ENCODE data around the gene SLC35B2. TPM values are rescaled to one million over a fixed set of nuclear protein-coding genes. Genes with fewer than 3 reads are reported as not detected.
A peak's percentile ranks its signal among the peaks of the same experiment; 100 is the strongest.

SLC35B2 gene
- total RNA-seq, 1 experiment from 2014 or later = 105 TPM

- ATAC-seq (0 out of 2 replicates have a peak, but pooled peaks have one; percentile 4), DNase-seq (ENCODE audit: low read depth, low spot score) (no peak)
- CTCF ChIA-PET = interaction anchor here (0.6 to 1.4 kb wide), 5 partner anchors 9 to 125 kb away, joined by 3 to 18 read pairs (median 4); partner anchors contain the start of gene TMEM151B
- H3K9me3 ChIP-seq (ENCODE audit: control insufficient read depth, insufficient read depth, low read depth, low read length) = no peaks in the 10 kb centered on the region
- BruUV-seq (replicated peaks) = no TSS peak
- no peak overlapping the region for H3K4me3 ChIP-seq (ENCODE audit: low read depth in 2 of 2, low read length in 2 of 2)
- TF ChIP-seq, protein P1, sequence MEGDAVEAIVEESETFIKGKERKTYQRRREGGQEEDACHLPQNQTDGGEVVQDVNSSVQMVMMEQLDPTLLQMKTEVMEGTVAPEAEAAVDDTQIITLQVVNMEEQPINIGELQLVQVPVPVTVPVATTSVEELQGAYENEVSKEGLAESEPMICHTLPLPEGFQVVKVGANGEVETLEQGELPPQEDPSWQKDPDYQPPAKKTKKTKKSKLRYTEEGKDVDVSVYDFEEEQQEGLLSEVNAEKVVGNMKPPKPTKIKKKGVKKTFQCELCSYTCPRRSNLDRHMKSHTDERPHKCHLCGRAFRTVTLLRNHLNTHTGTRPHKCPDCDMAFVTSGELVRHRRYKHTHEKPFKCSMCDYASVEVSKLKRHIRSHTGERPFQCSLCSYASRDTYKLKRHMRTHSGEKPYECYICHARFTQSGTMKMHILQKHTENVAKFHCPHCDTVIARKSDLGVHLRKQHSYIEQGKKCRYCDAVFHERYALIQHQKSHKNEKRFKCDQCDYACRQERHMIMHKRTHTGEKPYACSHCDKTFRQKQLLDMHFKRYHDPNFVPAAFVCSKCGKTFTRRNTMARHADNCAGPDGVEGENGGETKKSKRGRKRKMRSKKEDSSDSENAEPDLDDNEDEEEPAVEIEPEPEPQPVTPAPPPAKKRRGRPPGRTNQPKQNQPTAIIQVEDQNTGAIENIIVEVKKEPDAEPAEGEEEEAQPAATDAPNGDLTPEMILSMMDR (IDR thresholded peaks at IDR 0.05) = no peak
- TF ChIP-seq SIN3A (IDR thresholded peaks at IDR 0.05; ENCODE audit: borderline replicate concordance, insufficient read depth, low read depth, low read length) (no peak), POLR2AphosphoS5 (IDR thresholded peaks at IDR 0.05; ENCODE audit: low read depth, low read length) (no peak), REST (IDR thresholded peaks at IDR 0.05; ENCODE audit: insufficient read depth in 1 of 2, low read depth in 2 of 2, low read length in 1 of 2) (no peak), TCF7L2 (IDR thresholded peaks at IDR 0.05; ENCODE audit: low read depth, low read length) (no peak)
- H3K27ac ChIP-seq (ENCODE audit: low read length) = no peak overlapping the region
- in situ Hi-C loops (cut with HindIII; ENCODE audit: low pct_unique_long_range_greater_than_20kb, low sequenced_read_pairs) (no loop called here), intact Hi-C loops (cut with micrococcal nuclease; ENCODE audit: unreplicated experiment) (loop anchor here (2.0 kb wide), 1 partner anchor 36 kb away; no protein-coding TSS in a partner anchor)
- H3K36me3 ChIP-seq (ENCODE audit: control insufficient read depth, insufficient read depth, low read length) = peaks cover 2% of the 10 kb centered on the region; the same call in 1 of the 2 replicates
- H3K27me3 ChIP-seq (ENCODE audit: control insufficient read depth, insufficient read depth, low read length) = no peaks in the 10 kb centered on the region
- H3K4me1 ChIP-seq (ENCODE audit: control insufficient read depth, insufficient read depth, low read length) = no peaks in the 10 kb centered on the region
- POLR2A ChIA-PET = interaction anchor here (0.7 kb wide), 2 partner anchors 133 to 171 kb away, joined by 3 to 4 read pairs; no protein-coding TSS in a partner anchor
Observed at GRCh38 chr6:44305200-44305725, 47.9 kb upstream of the SLC35B2 start.

DNA sequence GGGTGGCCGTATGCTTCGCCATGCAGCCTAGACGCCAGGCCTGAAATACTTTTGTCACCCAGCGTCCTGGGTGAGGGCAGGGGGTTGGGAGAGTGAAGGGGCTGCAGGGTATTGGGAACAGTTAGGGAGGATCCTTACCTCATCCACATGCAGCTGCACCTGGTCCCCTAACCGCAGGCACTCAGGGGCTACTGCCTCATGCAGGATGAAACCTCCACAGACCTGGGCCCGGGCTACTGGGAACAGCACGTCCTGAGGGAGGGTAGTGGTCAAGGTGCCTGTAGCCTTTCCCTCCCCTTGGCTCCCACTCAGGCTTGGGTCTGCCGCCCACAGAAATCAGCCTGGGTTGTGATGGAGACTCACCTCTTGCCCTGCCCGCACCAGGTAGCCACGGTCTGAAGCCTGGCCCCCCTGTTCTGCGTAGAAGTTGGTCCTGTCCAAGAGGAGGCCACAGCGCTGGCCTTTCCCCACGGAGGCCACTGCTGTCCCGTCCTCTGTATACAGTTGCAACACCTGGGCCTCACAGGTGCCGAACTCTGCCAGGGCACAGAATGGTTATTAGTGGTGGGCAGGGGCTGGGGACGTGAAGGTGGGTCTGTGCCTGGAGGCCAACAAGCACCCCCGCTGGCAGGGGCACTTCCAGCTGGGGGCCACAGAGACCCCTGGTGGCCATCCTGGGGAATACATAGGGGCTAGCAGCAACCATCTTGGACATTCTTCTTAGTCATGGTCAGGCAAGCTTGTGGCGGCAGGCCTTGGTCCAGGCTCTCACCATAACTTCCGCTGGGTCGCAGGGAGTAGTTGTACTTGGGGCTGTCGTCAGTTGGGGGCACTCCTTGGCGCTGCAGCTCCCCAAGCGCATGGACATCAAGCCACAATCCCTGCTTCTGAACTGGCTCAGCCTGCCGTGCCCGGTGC, 47.2 kb upstream of the SLC35B2 start:
- BruUV-seq (replicated peaks) = no TSS peak
- Histone ChIP-seq H3K4me3 (ENCODE audit: low read depth in 2 of 2, low read length in 2 of 2) (no peak overlapping the region), H3K27ac (ENCODE audit: low read length) (no peak overlapping the region), H3K4me1 (ENCODE audit: control insufficient read depth, insufficient read depth, low read length) (no peaks in the 10 kb centered on the region), H3K27me3 (ENCODE audit: control insufficient read depth, insufficient read depth, low read length) (no peaks in the 10 kb centered on the region), H3K9me3 (ENCODE audit: control insufficient read depth, insufficient read depth, low read depth, low read length) (no peaks in the 10 kb centered on the region), H3K36me3 (ENCODE audit: control insufficient read depth, insufficient read depth, low read length) (no peaks in the 10 kb centered on the region; the same call in 1 of the 2 replicates)
- ChIA-PET POLR2A (interaction anchor here (0.7 kb wide), 2 partner anchors 132 to 171 kb away, joined by 3 to 4 read pairs; no protein-coding TSS in a partner anchor), CTCF (interaction anchor here (0.5 to 1.4 kb wide), 5 partner anchors 9 to 242 kb away, joined by 3 to 18 read pairs (median 4); partner anchors contain the start of gene TMEM151B)
- ATAC-seq (peak; percentile 64), DNase-seq (ENCODE audit: low read depth, low spot score) (no peak)
- intact Hi-C loops (cut with micrococcal nuclease; ENCODE audit: unreplicated experiment) = loop anchor here (2.0 kb wide), 1 partner anchor 36 kb away; no protein-coding TSS in a partner anchor
- no peak for TF ChIP-seq POLR2AphosphoS5 (IDR thresholded peaks at IDR 0.05; ENCODE audit: low read depth, low read length)
- TF ChIP-seq, protein P1 (IDR thresholded peaks at IDR 0.05) = peak; percentile 90
- no peak for TF ChIP-seq REST (IDR thresholded peaks at IDR 0.05; ENCODE audit: insufficient read depth in 1 of 2, low read depth in 2 of 2, low read length in 1 of 2)
- in situ Hi-C loops (cut with HindIII; ENCODE audit: low pct_unique_long_range_greater_than_20kb, low sequenced_read_pairs) = no loop called here

Measured in Panc1 (cell line).